B cell (primary cell): ENCODE measurements around the gene GCAT. TPM values are rescaled to one million over a fixed set of nuclear protein-coding genes. Genes with fewer than 3 reads are reported as not detected.

Source experiments
- ATAC-seq: fragments of 200-7000 bp; cut with Tn5 transposase; one replicate; pipeline ENCODE4 v1.10.0; 2021; ENCODE audit warnings: low read depth, mild to moderate bottlenecking, moderate number of reproducible peaks, moderate library complexity
- CTCF ChIA-PET: fragments of 350-600 bp; sonication (Branson Sonifier 250); formaldehyde crosslinking; loops from one replicate; lab custom pipeline; 2021; ENCODE audit warnings: antibody characterized with exemption, inconsistent platforms; lab: Charles Lee
- POLR2A ChIA-PET: fragments of 350-600 bp; sonication (Branson Sonifier 250); formaldehyde crosslinking; loops from one replicate; lab custom pipeline; 2021; ENCODE audit warnings: antibody characterized with exemption; lab: Charles Lee
- DNase-seq: peaks from one replicate; pipeline ENCODE4 v3.0.0; 2013
- H2AFZ ChIP-seq: 2 replicates; pipeline ENCODE4 v1.6.1; 2012; ENCODE audit warnings: mild to moderate bottlenecking, low read depth, low read length; ENCODE audit not compliant: insufficient read depth, poor library complexity, severe bottlenecking
- H3K27ac ChIP-seq, 2 donors: 1 replicate in 1 of 2; 2 replicates in 1 of 2; pipeline ENCODE4 v1.5.1; 2012 to 2013; ENCODE audit warnings: low read length in 2 of 2, mild to moderate bottlenecking in 2 of 2, moderate library complexity in 1 of 2
- H3K27me3 ChIP-seq, 4 experiments: fragments of 200-600 bp in 1 of 4; sonication (generic) in 1 of 4; replicated peaks in 1 of 4; 1 replicate in 2 of 4; 2 replicates in 2 of 4; pipeline versions ENCODE4 v1.6.1 to v1.7.0; 2013 to 2016; ENCODE audit warnings: low read length in 3 of 4, mild to moderate bottlenecking in 2 of 4, mixed read lengths in 1 of 4, moderate library complexity in 1 of 4; ENCODE audit not compliant: insufficient read depth in 4 of 4, control insufficient read depth in 3 of 4; ENCODE audit errors: control extremely low read depth in 1 of 4
- H3K36me3 ChIP-seq, 2 experiments: replicated peaks in 1 of 2; 1 replicate in 1 of 2; 2 replicates in 1 of 2; pipeline versions ENCODE4 v1.6.1 to v1.7.1; 2013; ENCODE audit warnings: low read length in 1 of 2; ENCODE audit not compliant: insufficient read depth in 2 of 2, control insufficient read depth in 1 of 2; ENCODE audit errors: control extremely low read depth in 1 of 2, extremely low read depth in 1 of 2
- H3K4me1 ChIP-seq, 2 donors: fragments of 200-600 bp in 1 of 2; sonication (generic) in 1 of 2; 1 replicate in 1 of 2; 2 replicates in 1 of 2; pipeline versions ENCODE4 v1.5.1 to v1.6.1; 2013 to 2017; ENCODE audit warnings: low read length in 2 of 2; ENCODE audit not compliant: control insufficient read depth in 2 of 2, insufficient read depth in 2 of 2
- H3K4me2 ChIP-seq: replicated peaks from 2 replicates; pipeline ENCODE3; 2012; ENCODE audit warnings: mild to moderate bottlenecking, low read depth, low read length; ENCODE audit not compliant: poor library complexity, severe bottlenecking
- H3K4me3 ChIP-seq, 5 experiments: fragments of 200-600 bp in 1 of 5; sonication (generic) in 1 of 5; 1 replicate in 3 of 5; 2 replicates in 2 of 5; pipeline versions ENCODE4 v1.5.1 to v1.7.0; 2011 to 2016; ENCODE audit warnings: low read length in 4 of 5, mild to moderate bottlenecking in 4 of 5, low read depth in 2 of 5, control low read depth in 1 of 5, moderate library complexity in 1 of 5; ENCODE audit not compliant: insufficient read depth in 1 of 5; ENCODE audit errors: control extremely low read depth in 1 of 5, extremely low read depth in 1 of 5
- H3K79me2 ChIP-seq: fragments of 200-600 bp; sonication (generic); one replicate; pipeline ENCODE4 v1.6.0; 2016; ENCODE audit warnings: low read length; ENCODE audit not compliant: control insufficient read depth, insufficient read depth
- H3K9ac ChIP-seq: fragments of 200-600 bp; sonication (generic); 2 replicates; pipeline ENCODE4 v1.6.1; 2017; ENCODE audit warnings: mild to moderate bottlenecking, low read length, moderate library complexity
- H3K9me3 ChIP-seq, 3 donors: one replicate each; pipeline versions ENCODE4 v1.6.1 to v1.7.1; 2013; ENCODE audit warnings: low read length in 2 of 3; ENCODE audit not compliant: control insufficient read depth in 2 of 3, insufficient read depth in 1 of 3; ENCODE audit errors: control extremely low read depth in 1 of 3
- H4K20me1 ChIP-seq: 2 replicates; pipeline ENCODE4 v1.6.0; 2012; ENCODE audit warnings: mild to moderate bottlenecking, low read length; ENCODE audit not compliant: insufficient read depth, control insufficient read depth, poor library complexity, severe bottlenecking
- H3K27ac Mint-ChIP-seq: one replicate; pipeline ENCODE4 v1.8.0; 2021; ENCODE audit warnings: mixed read lengths
- H3K27me3 Mint-ChIP-seq: one replicate; pipeline ENCODE4 v1.8.0; 2021; ENCODE audit warnings: mixed read lengths
- H3K4me1 Mint-ChIP-seq: one replicate; pipeline ENCODE4 v1.8.0; 2021; ENCODE audit warnings: mixed read lengths
- H3K4me3 Mint-ChIP-seq: one replicate; pipeline ENCODE4 v1.8.0; 2021; ENCODE audit warnings: mixed read lengths
- H3K9me3 Mint-ChIP-seq: one replicate; pipeline ENCODE4 v1.8.0; 2022; ENCODE audit warnings: mixed read lengths; ENCODE audit not compliant: insufficient read depth
- CTCF ChIP-seq: fragments of 200-600 bp; IDR thresholded peaks from one replicate; pipeline ENCODE4 v1.8.0; 2022; ENCODE audit warnings: antibody characterized with exemption, mild to moderate bottlenecking
- EZH2 ChIP-seq: IDR thresholded peaks from 2 replicates; pipeline ENCODE4 v1.6.1; 2012; ENCODE audit warnings: borderline replicate concordance, low read depth, mild to moderate bottlenecking, moderate library complexity, low read length; ENCODE audit not compliant: insufficient read depth, poor library complexity, severe bottlenecking
- WGBS: methylation state at CpG from one replicate; pipeline ENCODE4 v1.1.5; 2013; ENCODE audit warnings: missing lambda C conversion rate; ENCODE audit not compliant: insufficient coverage; 5-methylcytosine and 5-hydroxymethylcytosine counted together
- intact Hi-C: fragments of 100-400 bp; cut with micrococcal nuclease; formaldehyde crosslinking; loops from one replicate; pipeline ENCODE4 v1.10.0; 2022
- polyA plus RNA-seq: library from polyadenylated mRNA; depleted of rRNA; stranded (reverse); fragments of >200 nt; gene quantifications from 2 replicates; pipeline ENCODE4 v1.2.3, GENCODE V29; 2012
- total RNA-seq, 2 donors: library from RNA; stranded (reverse); fragments of 120-200 nt in 1 of 2; gene quantifications; 1 replicate in 1 of 2; 2 replicates in 1 of 2; pipeline versions ENCODE4 v1.2.3 to v1.2.4, GENCODE V29; 2013 to 2022

Gene GCAT
- total and polyA plus RNA-seq, 2 donors (not counting 1 experiment from before 2014, with no cell fraction given): 0.15 to 0.47 TPM

- H2AFZ ChIP-seq: no peak overlapping the region
- no peak overlapping the region for H3K27ac Mint-ChIP-seq
- no peak overlapping the region for H3K4me3 ChIP-seq
- H3K27me3 ChIP-seq: no peaks in the 10 kb centered on the region
- H3K4me1 ChIP-seq: peaks cover 6% of the 10 kb centered on the region in 2 donors
- H3K9me3 Mint-ChIP-seq: no peaks in the 10 kb centered on the region
- H4K20me1 ChIP-seq: peaks cover 54% of the 10 kb centered on the region
- WGBS: 100% methylated on average over 1 of the region's 2 CpGs
- no peak overlapping the region for H3K4me3 Mint-ChIP-seq
- CTCF ChIA-PET: interaction anchor here (0.7 to 4.2 kb wide), 2 partner anchors 8 to 11 kb away, joined by 3 to 27 read pairs; no protein-coding TSS in a partner anchor
- H3K4me2 ChIP-seq: no peak overlapping the region
- intact Hi-C loops: no loop called here
- no peaks in the 10 kb centered on the region for H3K9me3 ChIP-seq
- ATAC-seq: no peak
- H3K36me3 ChIP-seq: peaks cover 2 to 73% of the 10 kb centered on the region in 2 experiments
- H3K27me3 Mint-ChIP-seq: no peaks in the 10 kb centered on the region
- DNase-seq: no peak
- peaks cover 57% of the 10 kb centered on the region for H3K79me2 ChIP-seq
- peaks cover 31% of the 10 kb centered on the region for H3K4me1 Mint-ChIP-seq
- POLR2A ChIA-PET: no interaction called here
- TF ChIP-seq CTCF: no peak
- no peak for TF ChIP-seq EZH2
- no peak overlapping the region for H3K27ac ChIP-seq
- no peak overlapping the region for H3K9ac ChIP-seq
Observed at GRCh38 chr22:37855462-37855861, 47.7 kb downstream of the GCAT start.

DNA sequence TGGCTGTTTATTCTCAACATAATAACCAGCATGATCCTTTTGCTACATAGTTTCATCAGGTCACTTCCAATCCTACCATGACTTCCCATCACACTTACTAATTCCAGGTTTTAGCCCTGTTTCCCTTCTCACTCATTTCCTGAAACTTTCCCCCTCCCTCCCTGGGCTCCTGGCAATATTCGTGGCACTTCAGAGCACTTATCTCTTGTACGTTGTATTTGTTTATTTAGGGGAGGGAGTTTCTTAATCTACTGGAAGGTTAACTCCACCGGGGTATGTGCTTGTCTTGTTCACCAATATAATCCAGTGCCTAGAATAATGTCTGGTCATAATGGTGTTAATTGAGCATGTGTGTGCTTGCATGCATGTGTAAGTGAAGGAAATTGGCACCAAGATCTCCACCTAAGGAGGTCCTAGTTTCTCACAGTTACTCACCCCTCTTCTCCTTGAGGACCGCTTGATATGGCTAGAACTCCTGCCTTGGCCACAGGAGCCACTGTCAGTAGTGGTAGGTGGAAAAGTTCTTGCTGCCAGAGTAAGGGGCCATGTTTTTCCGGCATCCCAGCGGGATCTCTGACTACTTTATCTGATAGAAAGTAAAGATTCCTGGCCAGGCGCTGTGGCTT, 53.2 kb downstream of the GCAT start:
- Histone ChIP-seq H3K9me3 (no peaks in the 10 kb centered on the region), H3K9ac (no peak overlapping the region), H2AFZ (no peak overlapping the region), H4K20me1 (peaks cover 59% of the 10 kb centered on the region), H3K27ac (no peak overlapping the region), H3K27me3 (no peaks in the 10 kb centered on the region), H3K36me3 (peaks cover 4 to 73% of the 10 kb centered on the region in 2 experiments), H3K4me2 (no peak overlapping the region), H3K4me1 (no peaks in the 10 kb centered on the region), H3K4me3 (no peak overlapping the region), H3K79me2 (peaks cover 36% of the 10 kb centered on the region)
- TF ChIP-seq CTCF (no peak), EZH2 (no peak)
- no peaks in the 10 kb centered on the region for H3K27me3 Mint-ChIP-seq
- 91% methylated on average over 4 of the region's 7 CpGs for WGBS
- no peak overlapping the region for H3K27ac Mint-ChIP-seq
- no peak for ATAC-seq
- H3K9me3 Mint-ChIP-seq: no peaks in the 10 kb centered on the region
- CTCF ChIA-PET: interaction anchor here (0.8 to 4.8 kb wide), 9 partner anchors 7 to 254 kb away, joined by 3 to 177 read pairs (median 4); partner anchors contain the start of gene PDXP
- intact Hi-C loops: no loop called here
- H3K4me3 Mint-ChIP-seq: no peak overlapping the region
- POLR2A ChIA-PET: no interaction called here
- no peaks in the 10 kb centered on the region for H3K4me1 Mint-ChIP-seq
- no peak for DNase-seq
